Liver (tissue), 2 donors: ENCODE results near the gene RNF41.

Source experiments
- CTCF ChIP-seq: fragments of 150-350 bp; IDR thresholded peaks from 2 replicates; pipeline ENCODE4 v1.5.1; 2017; ENCODE audit warnings: improper control_type of control experiment, low read depth, low read length; ENCODE audit not compliant: missing input control
- ZBTB33 ChIP-seq: IDR thresholded peaks from 2 replicates; pipeline ENCODE4 v1.6.1; 2016; ENCODE audit warnings: antibody characterized with exemption
- donor health status: healthy.

- TF ChIP-seq CTCF: no peak
- no peak for TF ChIP-seq ZBTB33
Observed at GRCh38 chr12:56222531-56222895, 791 bp upstream of the RNF41 start.
